ENCODE data around the gene PLEKHM1. TPM values are rescaled to one million over a fixed set of nuclear protein-coding genes. Genes with fewer than 3 reads are reported as not detected.

PLEKHM1 gene
- total and polyA plus RNA-seq, 4 donors = 6.2 to 15.8 (median 8.5) TPM

DNA sequence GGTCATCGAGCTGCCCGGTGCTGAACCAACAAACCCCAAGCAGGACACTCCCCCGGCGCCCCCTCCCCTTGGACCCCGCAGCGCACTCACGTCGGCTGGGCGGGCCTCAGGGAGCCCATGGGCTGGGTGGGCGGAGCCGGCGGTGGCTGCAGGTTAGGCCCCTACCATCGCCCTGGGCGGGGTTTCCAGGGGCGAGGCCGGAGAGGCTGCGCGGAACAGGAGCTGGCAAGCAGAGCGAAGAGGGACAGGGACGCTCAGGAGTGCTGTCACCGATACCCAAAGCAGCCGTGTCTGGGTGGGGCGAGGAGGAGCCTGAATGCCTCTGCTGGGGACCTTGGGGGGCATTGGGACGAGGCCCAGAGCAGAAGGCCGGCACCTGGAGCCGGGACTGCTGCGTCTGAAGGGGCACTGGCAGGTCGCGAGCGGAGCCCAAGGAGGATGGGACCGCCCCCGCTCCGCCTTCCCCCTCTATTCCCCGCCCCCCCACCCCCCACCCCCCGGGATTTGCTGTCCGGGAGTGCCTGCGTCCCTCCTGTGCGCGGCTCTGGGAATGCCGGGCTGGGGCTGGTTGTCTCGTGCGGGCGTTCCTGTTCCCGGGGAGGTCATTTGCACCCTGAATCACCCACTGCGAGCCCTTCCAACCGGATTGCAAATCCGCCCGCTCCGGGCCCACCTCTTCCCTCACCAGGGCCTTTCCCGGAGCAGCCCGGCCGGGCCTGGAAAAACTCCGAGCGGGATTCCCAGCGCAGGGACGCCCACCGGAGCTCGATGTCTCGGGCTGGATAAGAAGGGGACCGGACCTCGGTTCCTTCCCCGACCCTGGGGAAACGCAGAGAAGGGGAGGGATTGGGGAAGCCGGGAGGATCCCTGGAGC, 58.8 kb downstream of the PLEKHM1 start (continued):
- no peak for TF ChIP-seq GABPA (IDR thresholded peaks at IDR 0.05 in 1 of 2, conservative IDR thresholded peaks at IDR 0.05 in 1 of 2)

DNA sequence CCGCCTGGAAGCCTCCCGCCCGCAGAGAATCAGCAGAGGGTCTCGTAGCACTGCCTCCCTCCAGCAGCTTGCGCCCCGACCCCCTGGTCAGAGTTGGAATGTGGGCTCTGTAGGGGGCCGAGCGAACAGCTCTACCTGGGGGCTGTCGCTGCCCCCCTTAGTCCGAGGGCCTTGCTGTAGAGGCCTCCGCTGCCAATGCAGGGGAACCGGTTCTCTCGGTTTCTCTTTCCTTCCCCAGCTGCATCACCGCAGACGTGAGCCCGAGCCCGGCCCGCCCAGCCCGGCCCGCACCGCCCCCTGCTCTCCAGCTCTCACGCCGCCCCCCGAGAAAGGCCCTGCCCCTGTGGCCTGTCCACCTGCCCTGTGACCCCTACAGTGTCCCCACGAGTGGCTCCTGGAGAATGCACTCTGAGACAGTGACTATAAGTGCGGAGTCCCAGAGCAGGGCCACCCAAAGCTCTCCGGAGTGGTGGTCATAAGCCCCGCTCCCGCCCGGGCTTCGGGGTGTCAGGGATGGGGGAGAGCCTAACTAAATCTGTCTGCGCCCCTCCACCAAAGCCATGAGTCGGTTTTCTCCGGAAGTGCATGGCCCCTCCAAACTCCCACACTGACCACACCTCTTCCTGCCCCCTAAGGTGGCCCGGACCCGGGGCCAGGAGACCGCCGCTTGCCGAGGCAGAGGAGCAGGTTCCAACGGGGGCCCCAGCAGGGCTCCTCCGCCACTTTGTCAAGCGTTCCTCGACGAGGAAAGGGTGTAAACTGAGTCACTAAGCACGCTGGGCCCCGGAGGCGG, 59.6 kb downstream of the PLEKHM1 start:
- WGBS = 12% methylated on average over 47 of the region's 47 CpGs
- TF ChIP-seq GABPA (IDR thresholded peaks at IDR 0.05 in 1 of 2, conservative IDR thresholded peaks at IDR 0.05 in 1 of 2) = no peak
- no peak for TF ChIP-seq HNF4A (conservative IDR thresholded peaks at IDR 0.05)
- no peak for TF ChIP-seq YY1 (IDR thresholded peaks at IDR 0.05)
- no peak for TF ChIP-seq RXRA (IDR thresholded peaks at IDR 0.05)
- TF ChIP-seq, protein P1, sequence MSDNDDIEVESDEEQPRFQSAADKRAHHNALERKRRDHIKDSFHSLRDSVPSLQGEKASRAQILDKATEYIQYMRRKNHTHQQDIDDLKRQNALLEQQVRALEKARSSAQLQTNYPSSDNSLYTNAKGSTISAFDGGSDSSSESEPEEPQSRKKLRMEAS (IDR thresholded peaks at IDR 0.05) = no peak
- TF ChIP-seq TAF1 (conservative IDR thresholded peaks at IDR 0.05) = no peak
- no peak for TF ChIP-seq FOXA1 (IDR thresholded peaks at IDR 0.05)
- TF ChIP-seq, protein P2, sequence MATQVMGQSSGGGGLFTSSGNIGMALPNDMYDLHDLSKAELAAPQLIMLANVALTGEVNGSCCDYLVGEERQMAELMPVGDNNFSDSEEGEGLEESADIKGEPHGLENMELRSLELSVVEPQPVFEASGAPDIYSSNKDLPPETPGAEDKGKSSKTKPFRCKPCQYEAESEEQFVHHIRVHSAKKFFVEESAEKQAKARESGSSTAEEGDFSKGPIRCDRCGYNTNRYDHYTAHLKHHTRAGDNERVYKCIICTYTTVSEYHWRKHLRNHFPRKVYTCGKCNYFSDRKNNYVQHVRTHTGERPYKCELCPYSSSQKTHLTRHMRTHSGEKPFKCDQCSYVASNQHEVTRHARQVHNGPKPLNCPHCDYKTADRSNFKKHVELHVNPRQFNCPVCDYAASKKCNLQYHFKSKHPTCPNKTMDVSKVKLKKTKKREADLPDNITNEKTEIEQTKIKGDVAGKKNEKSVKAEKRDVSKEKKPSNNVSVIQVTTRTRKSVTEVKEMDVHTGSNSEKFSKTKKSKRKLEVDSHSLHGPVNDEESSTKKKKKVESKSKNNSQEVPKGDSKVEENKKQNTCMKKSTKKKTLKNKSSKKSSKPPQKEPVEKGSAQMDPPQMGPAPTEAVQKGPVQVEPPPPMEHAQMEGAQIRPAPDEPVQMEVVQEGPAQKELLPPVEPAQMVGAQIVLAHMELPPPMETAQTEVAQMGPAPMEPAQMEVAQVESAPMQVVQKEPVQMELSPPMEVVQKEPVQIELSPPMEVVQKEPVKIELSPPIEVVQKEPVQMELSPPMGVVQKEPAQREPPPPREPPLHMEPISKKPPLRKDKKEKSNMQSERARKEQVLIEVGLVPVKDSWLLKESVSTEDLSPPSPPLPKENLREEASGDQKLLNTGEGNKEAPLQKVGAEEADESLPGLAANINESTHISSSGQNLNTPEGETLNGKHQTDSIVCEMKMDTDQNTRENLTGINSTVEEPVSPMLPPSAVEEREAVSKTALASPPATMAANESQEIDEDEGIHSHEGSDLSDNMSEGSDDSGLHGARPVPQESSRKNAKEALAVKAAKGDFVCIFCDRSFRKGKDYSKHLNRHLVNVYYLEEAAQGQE (IDR thresholded peaks at IDR 0.05) = no peak
- TF ChIP-seq, protein P3, sequence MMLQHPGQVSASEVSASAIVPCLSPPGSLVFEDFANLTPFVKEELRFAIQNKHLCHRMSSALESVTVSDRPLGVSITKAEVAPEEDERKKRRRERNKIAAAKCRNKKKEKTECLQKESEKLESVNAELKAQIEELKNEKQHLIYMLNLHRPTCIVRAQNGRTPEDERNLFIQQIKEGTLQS (IDR thresholded peaks at IDR 0.05) = no peak
- TF ChIP-seq, protein P4, sequence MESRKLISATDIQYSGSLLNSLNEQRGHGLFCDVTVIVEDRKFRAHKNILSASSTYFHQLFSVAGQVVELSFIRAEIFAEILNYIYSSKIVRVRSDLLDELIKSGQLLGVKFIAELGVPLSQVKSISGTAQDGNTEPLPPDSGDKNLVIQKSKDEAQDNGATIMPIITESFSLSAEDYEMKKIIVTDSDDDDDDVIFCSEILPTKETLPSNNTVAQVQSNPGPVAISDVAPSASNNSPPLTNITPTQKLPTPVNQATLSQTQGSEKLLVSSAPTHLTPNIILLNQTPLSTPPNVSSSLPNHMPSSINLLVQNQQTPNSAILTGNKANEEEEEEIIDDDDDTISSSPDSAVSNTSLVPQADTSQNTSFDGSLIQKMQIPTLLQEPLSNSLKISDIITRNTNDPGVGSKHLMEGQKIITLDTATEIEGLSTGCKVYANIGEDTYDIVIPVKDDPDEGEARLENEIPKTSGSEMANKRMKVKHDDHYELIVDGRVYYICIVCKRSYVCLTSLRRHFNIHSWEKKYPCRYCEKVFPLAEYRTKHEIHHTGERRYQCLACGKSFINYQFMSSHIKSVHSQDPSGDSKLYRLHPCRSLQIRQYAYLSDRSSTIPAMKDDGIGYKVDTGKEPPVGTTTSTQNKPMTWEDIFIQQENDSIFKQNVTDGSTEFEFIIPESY (IDR thresholded peaks at IDR 0.05) = no peak
- no peak for TF ChIP-seq RAD21 (IDR thresholded peaks at IDR 0.05)
- Histone ChIP-seq H3K4me3 (ENCODE audit: low read depth in 1 of 3, low read length in 3 of 3) (peak overlapping the region in 1 of 3 donors; percentile 56), H3K27ac (ENCODE audit: low read depth in 1 of 2, low read length in 2 of 2) (no peak overlapping the region), H3K36me3 (ENCODE audit: control insufficient read depth in 4 of 4, insufficient read depth in 3 of 4, low read depth in 1 of 4, low read length in 3 of 4) (peaks cover 0 to 2% (median 0%) of the 10 kb centered on the region in 4 donors), H3K9me3 (ENCODE audit: control insufficient read depth in 4 of 4, low read length in 3 of 4) (no peaks in the 10 kb centered on the region), H3K27me3 (ENCODE audit: control insufficient read depth in 4 of 4, insufficient read depth in 4 of 4, low read length in 3 of 4) (peaks cover 0 to 2% (median 0%) of the 10 kb centered on the region in 4 donors), H3K9ac (ENCODE audit: low read depth in 1 of 2, low read length in 2 of 2) (no peak overlapping the region), H3K4me1 (ENCODE audit: control insufficient read depth in 4 of 4, insufficient read depth in 4 of 4, low read length in 3 of 4) (peaks cover 18 to 40% (median 25%) of the 10 kb centered on the region in 4 donors)
- DNase-seq (ENCODE audit: low spot score) = no peak
